Motor neuron (in vitro differentiated cells): Measurements from ENCODE around the gene PRKD2. TPM values are rescaled to one million over a fixed set of nuclear protein-coding genes. Genes with fewer than 3 reads are reported as not detected.

Source experiments
- ATAC-seq, 8 experiments: fragments of 200-7000 bp; cut with Tn5 transposase; replicated peaks in 6 of 8; 2 replicates each; pipeline ENCODE4 v1.8.0; 2021; ENCODE audit warnings: mild to moderate bottlenecking in 8 of 8, moderate library complexity in 8 of 8
- H3K27ac ChIP-seq, 2 donors: fragments of 250-450 bp; sonication (Bioruptor Pico); 2 replicates each; pipeline ENCODE4 v1.9.0; 2021; ENCODE audit warnings: antibody characterized with exemption in 2 of 2, mild to moderate bottlenecking in 2 of 2, moderate library complexity in 1 of 2
- H3K4me1 ChIP-seq, 2 donors: fragments of 250-450 bp; sonication (Bioruptor Pico); replicated peaks in 1 of 2; 2 replicates each; pipeline ENCODE4 v1.6.1; 2021; ENCODE audit warnings: antibody characterized with exemption in 2 of 2, mild to moderate bottlenecking in 2 of 2, moderate library complexity in 1 of 2
- H3K4me3 ChIP-seq, 5 donors: fragments of 250-450 bp; sonication (Bioruptor Pico); 2 replicates each; pipeline ENCODE4 v1.9.0; 2021; ENCODE audit warnings: antibody characterized with exemption in 5 of 5, mild to moderate bottlenecking in 5 of 5, moderate library complexity in 4 of 5
- WGBS, 10 experiments: fragments of 450-650 bp; shearing (Covaris generic); methylation state at CpG; one replicate each; pipeline ENCODE4 v1.0.0; 2022; 5-methylcytosine and 5-hydroxymethylcytosine counted together
- in situ Hi-C, 9 experiments: fragments of 400-800 bp; cut with MboI; loops; one replicate each; pipeline ENCODE4 v1.15.0; 2021; ENCODE audit warnings: low sequenced_read_pairs in 9 of 9, low pct_unique_long_range_greater_than_20kb in 2 of 9; ENCODE audit not compliant: unreplicated experiment in 9 of 9
- total RNA-seq, 8 experiments: library from RNA; unstranded; fragments of 300-600 nt; gene quantifications; 2 replicates each; pipeline versions ENCODE4 v1.2.3 to v1.2.4, GENCODE V29; 2022

The PRKD2 gene
- total RNA-seq, 8 experiments from 2014 or later = 6.5 to 33.2 (median 12.7) TPM

DNA sequence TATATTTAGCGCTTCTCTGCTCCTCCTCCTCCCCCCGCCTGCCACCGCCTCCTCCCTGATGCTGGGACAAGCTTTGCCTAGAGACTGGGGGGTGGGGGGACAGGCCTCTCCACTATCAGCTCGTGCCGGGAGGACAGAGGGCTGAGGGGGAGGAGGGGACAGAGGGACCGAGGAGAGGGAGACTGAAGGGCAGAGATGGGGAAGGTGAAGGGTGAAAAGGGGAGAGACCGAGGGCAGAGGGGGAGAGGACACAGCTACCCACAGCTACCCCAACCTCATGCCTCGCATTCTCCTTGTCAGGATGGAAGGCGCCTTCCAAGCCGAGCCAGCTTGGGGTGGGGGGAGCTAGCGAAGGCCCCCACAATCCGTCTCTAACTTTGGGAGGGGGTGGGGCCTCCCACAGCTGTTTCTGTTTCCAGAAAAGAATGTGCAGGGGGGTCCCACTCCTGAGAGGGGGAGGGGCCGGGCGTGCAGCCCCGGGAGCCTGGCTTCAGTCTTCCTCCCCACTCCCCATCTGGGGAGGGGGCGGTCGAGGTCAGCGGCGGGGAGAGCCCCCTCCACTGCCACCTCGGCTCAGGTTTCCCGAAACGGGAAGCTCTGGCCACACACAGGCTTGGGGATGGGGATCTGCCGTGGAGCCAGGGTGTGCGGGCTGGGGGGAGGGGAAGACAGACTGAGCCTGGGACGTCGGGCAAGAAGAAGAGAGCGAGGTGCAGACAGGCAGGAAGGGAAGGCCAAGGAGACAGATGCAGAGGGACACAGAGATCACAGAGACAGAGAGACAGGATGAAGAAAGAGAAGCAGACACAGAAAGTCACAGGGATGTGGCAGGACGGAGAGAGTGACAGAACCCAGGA, 57.5 kb downstream of the PRKD2 start:
- peaks cover 5 to 19% of the 10 kb centered on the region in 2 donors for H3K4me1 ChIP-seq

DNA sequence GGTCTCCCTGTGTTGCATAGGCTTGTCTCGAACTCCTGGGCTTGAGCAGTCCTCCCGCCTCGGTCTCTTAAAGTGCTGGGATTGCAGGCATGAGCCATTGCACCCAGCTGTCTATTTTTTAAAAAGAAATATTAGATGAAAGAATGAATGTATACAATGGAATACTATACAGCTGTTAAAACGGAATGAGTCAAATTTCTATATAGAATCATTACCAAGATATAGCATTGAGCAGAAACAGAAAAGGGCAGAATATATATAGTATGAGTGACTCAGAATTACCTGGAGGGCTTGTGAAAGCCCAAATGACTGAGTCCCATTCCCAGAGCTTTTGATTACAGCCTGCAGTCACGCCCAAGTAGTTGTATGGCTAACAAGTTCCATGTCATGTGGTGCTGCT, 60.4 kb downstream of the PRKD2 start:
- H3K4me3 ChIP-seq = no peak overlapping the region
- H3K4me1 ChIP-seq = peaks cover 3 to 20% of the 10 kb centered on the region in 2 donors
- WGBS, 10 experiments = 81 to 100% (median 92%) methylated on average over 1 to 5 of the region's 5 CpGs
- ATAC-seq = no peak
- in situ Hi-C loops = loop anchor here in 1 of 9 experiments (25.0 kb wide), 1 partner anchor 119 kb away; no protein-coding TSS in a partner anchor
- H3K27ac ChIP-seq = no peak overlapping the region

More for the DNA sequence above, 57.5 kb downstream of the PRKD2 start:
- H3K4me3 ChIP-seq = peak overlapping the region; percentile 48 to 80 (median 60)
- in situ Hi-C loops = loop anchor here in 1 of 9 experiments (10.0 to 25.0 kb wide), 2 partner anchors 45 to 122 kb away; no protein-coding TSS in a partner anchor
- 0% methylated on average over 3 of the region's 28 CpGs; no CpG with 5 or more reads in 9 of the 10 experiments for WGBS, 10 experiments
- ATAC-seq = peak in 1 of 8 experiments; percentile 4
- H3K27ac ChIP-seq = peak overlapping the region in 1 of 2 donors; percentile 4

DNA sequence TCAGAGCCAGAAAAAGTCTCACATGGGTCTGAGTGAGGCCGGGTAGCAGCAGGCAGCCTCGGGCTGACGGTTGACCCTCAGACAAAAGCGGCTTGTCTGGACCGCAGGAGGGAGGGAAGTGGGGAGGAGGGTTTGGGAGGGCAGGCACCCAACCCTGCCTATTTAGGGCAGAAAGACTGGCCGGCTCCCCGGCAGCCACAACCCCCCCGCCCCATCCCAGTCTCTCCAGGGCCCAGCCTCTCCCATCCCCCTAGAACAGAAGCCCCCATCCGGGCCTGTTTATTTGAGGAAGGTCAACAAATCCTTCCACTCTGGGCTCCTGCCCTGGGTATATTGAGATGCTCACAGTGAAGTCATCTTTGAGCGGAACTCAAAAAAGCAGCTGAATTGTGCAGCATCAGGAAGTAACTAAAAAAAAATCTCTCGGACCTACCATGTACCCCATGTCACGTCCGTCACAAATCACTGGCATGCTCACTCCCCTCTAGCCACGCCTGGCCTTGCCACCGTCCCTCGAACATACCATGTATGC, 62.2 kb downstream of the PRKD2 start:
- peak overlapping the region in 1 of 2 donors; percentile 47 for H3K27ac ChIP-seq
- peak in 5 of 8 experiments; percentile 41 to 67 (median 52) for ATAC-seq

DNA sequence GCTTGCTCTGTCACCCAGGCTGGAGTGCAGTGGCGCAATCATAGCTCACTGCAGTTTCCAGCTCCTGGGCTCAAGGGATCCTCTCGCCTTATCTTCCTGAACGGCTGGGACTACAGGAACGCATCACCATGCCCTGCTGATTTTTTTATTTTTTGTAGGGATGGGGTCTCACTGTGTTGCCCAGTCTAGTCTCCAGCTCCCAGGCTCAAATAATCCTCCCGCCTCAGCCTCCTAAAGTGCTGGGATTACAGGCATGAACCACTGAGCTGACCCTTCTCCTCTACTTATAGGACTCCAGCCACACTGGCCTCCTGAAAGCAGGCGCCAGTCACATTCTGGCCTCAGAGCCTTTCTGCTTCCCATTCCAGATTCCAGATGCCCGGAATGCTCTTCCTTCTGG, 66.5 kb downstream of the PRKD2 start:
- Histone ChIP-seq H3K4me3 (no peak overlapping the region), H3K27ac (no peak overlapping the region), H3K4me1 (peaks cover 3 to 12% of the 10 kb centered on the region in 2 donors)
- ATAC-seq = no peak
- WGBS, 10 experiments = 70 to 100% (median 94%) methylated on average over 1 to 6 of the region's 7 CpGs; no CpG with 5 or more reads in 1 of the 10 experiments
- in situ Hi-C loops = loop anchor here in 1 of 9 experiments (25.0 kb wide), 1 partner anchor 113 kb away; no protein-coding TSS in a partner anchor

More for the DNA sequence above, 62.2 kb downstream of the PRKD2 start:
- 0 to 93% (median 56%) methylated on average over 1 to 7 of the region's 16 CpGs; no CpG with 5 or more reads in 4 of the 10 experiments for WGBS, 10 experiments
- no peak overlapping the region for H3K4me3 ChIP-seq
- in situ Hi-C loops = loop anchor here in 1 of 9 experiments (25.0 kb wide), 1 partner anchor 117 kb away; no protein-coding TSS in a partner anchor
- peaks cover 3 to 19% of the 10 kb centered on the region in 2 donors for H3K4me1 ChIP-seq

DNA sequence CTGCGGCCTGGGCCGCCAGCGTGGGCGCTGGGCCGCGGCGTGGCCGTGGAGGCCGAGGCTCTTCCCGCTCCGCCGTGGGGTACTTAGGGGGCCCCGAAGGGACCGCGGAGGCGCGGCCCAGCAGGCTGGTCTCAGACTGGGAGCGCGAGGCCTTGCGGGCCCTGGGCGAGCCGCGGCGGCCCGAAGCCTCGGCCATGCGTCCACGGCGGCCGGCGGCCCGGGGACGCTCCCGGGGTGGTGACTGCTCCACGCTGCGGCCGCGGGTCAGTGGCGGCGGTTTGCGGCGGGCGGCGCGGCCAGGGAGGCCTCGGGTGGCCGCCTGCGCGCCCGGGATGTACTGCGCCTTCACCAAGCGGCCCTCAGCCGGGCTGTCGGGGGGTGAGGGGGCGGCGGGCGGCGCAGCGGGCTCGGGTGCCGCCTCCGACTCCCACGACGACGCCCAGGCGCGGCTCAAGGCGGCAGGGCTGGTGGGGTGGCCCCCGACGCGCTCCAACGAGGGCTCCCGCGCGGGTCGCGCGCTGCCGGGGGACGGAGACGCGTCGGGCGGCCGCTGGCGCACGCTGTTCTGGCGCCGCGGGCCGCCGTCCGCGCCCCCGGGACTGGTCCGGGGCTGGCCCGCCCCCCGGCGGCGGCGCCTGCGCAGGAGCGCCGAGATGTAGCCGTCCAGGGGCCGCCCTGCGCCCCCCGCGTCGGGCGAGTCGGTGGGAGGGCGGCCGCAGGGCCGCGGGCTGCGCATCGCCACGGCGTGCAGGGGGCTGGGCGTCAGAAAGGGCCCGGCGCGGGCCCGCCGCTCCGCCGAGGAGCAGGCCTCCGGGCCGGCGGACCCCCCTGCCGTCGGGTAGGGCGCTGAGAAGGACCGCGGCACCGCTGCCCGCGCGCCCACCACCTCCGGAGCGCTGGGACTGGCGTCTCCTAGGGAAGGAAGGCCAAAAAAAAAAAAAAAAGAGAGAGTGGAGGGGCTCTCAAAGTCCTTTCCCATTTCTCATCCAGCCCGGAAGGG, 67.7 kb downstream of the PRKD2 start:
- WGBS, 10 experiments = 0 to 95% (median 30%) methylated on average over 1 to 18 of the region's 144 CpGs; no CpG with 5 or more reads in 2 of the 10 experiments
- no peak overlapping the region for H3K27ac ChIP-seq
- no peak overlapping the region for H3K4me3 ChIP-seq
- peak in 3 of 8 experiments; percentile 6 to 27 (median 17) for ATAC-seq
- in situ Hi-C loops = no loop called here
- peaks cover 0 to 2% of the 10 kb centered on the region in 2 donors for H3K4me1 ChIP-seq

DNA sequence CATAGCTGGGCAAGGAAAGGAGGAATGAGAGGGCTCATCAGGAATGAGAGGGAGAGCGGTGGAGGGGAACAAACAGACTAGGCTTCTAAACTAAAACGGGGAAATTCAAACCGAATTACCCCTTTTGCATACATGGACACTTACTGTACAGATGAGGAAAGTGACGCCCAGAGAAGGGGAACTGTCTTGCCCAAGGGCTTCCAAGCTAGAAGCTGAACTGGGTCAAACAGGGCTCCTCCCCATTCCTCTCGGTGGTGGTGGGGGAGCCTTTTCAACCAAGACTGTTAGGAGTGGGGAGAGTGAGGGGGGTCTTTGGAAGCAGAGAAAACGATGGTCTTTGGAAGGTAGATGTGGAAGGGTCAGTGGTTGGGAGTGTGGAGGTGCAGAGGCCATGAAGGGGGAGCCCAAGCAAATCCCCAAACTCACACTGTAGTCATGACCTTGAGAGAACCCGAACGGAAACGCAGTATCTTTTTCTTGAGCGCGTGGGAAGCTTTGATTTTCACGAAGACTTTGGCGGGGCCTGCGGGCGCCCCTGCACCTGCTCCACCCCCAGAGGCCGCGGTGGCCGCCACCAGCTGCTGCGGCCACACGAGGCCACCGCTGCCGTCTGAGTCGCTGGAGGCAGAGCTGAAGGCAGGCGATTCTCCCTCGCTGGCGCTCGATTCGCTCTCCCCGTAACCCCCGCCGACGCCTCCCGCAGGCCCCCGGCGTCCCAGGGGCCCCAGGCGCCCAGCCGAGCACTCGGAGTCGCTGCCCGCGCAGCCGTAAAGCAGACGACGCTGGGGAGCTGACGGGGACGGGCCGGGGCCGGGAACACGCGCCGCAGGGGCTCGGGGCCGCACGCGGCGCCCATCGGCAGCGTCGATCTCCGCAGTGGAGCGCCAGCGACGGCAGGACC, 68.6 kb downstream of the PRKD2 start:
- H3K4me1 ChIP-seq = no peaks in the 10 kb centered on the region
- ATAC-seq = peak in 3 of 8 experiments; percentile 40 to 54 (median 42)
- H3K4me3 ChIP-seq = no peak overlapping the region
- H3K27ac ChIP-seq = no peak overlapping the region
- WGBS, 10 experiments = 27 to 100% (median 80%) methylated on average over 1 to 11 of the region's 63 CpGs; no CpG with 5 or more reads in 3 of the 10 experiments
- in situ Hi-C loops = no loop called here

DNA sequence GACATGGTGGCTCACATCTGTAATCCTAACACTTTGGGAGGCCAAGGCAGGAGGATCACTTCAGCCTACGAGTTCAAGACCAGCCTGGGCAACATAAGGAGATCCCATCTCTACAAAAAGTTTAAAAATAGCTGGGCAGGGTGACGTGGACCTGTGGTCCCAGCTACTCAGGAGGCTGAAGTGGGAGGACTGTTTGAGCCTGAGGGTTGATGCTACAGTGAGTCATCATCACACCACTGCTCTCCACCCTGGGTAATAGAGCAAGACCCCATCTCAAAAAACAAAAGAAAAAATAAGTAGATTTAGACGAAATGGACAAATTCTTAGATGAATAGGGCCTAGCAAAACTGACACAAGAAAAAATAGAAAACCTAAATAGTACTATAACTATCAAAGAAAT, 70.5 kb downstream of the PRKD2 start:
- ATAC-seq = no peak
- 37 to 100% (median 75%) methylated on average over 1 to 3 of the region's 3 CpGs; no CpG with 5 or more reads in 1 of the 10 experiments for WGBS, 10 experiments
- H3K4me1 ChIP-seq = no peaks in the 10 kb centered on the region
- H3K4me3 ChIP-seq = no peak overlapping the region
- in situ Hi-C loops = no loop called here
- no peak overlapping the region for H3K27ac ChIP-seq

DNA sequence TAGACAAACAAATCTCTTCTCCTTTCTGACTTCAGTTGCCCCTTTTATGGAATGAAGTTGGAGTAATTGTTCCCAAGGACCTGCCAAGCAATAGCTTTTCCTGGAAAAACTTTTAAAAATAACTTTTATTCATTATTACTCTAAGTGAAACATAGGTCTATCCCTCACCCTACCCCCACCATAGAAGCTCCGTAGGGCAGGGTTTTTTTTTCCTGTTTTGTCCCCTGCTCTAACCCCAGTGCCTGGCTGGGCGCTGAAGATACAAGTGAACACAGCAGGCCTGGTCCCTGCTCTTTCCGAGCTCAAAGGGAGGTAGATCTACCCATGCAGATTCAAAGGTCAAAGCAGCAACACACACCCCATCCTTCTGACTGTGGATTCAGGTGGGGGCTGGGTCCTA, 72.2 kb downstream of the PRKD2 start:
- peaks cover 4% of the 10 kb centered on the region in 2 donors for H3K4me1 ChIP-seq
- no peak overlapping the region for H3K27ac ChIP-seq
- ATAC-seq = no peak
- in situ Hi-C loops = no loop called here
- 0 to 63% (median 33%) methylated on average over 1 to 3 of the region's 3 CpGs; no CpG with 5 or more reads in 3 of the 10 experiments for WGBS, 10 experiments
- H3K4me3 ChIP-seq = no peak overlapping the region

DNA sequence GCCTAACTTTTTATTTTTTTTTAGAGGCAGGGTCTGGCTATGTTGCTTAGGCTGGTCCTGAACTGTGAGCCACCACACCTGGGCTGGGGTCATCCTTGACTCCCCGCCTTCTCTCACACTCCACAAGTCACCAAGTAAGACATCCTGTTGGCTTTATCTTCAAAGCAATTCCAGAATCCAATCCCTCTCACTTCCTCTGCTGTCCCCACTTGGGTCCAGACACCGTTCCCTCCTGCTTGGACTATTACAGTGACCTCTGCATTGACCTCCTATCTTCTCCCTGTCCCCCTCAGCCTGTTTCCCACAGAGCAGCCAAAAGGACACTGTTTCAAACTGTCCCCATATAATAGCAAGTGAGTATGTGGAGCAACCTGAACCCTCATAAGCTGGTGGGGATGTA, 76.3 kb downstream of the PRKD2 start:
- Histone ChIP-seq H3K27ac (no peak overlapping the region), H3K4me3 (no peak overlapping the region), H3K4me1 (peaks cover 14 to 21% of the 10 kb centered on the region in 2 donors)
- in situ Hi-C loops = no loop called here
- WGBS, 10 experiments = 63 to 100% (median 86%) methylated on average over 1 to 2 of the region's 2 CpGs; no CpG with 5 or more reads in 3 of the 10 experiments
- ATAC-seq = no peak

DNA sequence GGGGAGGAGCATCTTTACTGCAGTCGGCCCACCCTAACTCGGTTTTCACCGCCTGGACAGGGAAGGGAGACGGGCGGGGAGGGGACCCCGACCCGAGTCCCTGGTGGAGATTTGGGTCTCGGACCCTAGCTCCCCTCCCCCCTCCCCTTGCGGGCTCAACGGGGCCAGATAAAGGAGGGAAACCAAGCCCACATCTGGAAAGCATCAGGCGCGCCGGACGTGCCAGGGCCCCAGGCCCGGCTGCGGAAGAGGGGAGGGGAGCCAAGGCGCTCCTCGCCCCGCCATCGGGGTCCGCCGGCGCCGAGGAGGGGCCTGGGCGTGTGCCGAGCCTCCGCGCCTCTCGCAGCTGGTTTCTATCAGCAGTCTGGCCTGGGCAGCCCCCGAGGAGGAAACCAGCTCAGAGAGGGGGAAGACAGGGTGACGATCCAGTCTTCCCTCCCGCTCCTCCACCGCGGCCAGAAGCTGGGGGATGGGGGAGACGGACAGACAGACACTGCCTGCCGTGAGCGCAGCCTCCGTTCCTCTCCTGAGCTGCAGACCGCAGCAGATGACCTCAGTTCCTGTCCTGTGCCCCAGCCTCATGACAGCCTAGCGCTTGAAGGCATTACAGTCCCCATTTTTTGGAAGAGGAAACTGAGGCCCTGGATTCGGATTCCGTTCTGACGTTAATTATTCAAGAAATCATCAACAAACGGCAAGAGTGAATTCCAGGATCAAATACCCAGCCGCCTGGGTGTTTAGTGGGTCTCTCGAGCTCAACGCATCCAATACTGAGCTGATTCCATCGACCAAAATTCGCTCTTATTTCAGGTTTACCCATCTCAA, 77.3 kb downstream of the PRKD2 start:
- in situ Hi-C loops = no loop called here
- peak; percentile 6 to 36 (median 18) for ATAC-seq
- Histone ChIP-seq H3K4me3 (peak overlapping the region; percentile 20 to 46 (median 41)), H3K27ac (peak overlapping the region in 1 of 2 donors; percentile 68), H3K4me1 (peaks cover 19 to 28% of the 10 kb centered on the region in 2 donors)
- WGBS, 10 experiments = 0 to 67% (median 20%) methylated on average over 1 to 7 of the region's 49 CpGs

DNA sequence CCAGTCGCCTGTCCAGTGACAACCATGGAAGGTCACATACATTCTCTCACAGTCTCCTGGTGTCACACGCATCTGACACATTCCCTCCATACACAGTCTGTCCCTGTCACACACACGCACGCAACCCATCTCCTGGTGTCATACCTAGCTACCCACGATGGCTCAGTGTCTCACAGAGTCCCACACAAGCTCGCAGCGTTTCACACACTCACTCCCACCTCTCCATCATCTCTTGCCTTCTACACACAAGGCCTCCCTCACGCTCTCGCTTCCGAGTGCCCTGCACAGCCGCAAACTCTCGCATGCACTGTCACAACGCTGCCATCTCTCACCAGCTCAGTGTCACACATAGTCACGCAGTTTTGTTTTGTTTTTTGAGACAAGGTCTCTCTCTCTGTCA, 79.7 kb downstream of the PRKD2 start:
- 42 to 96% (median 71%) methylated on average over 1 to 11 of the region's 14 CpGs for WGBS, 10 experiments
- H3K27ac ChIP-seq = no peak overlapping the region
- in situ Hi-C loops = no loop called here
- ATAC-seq = no peak
- no peak overlapping the region for H3K4me3 ChIP-seq
- H3K4me1 ChIP-seq = peaks cover 21 to 38% of the 10 kb centered on the region in 2 donors
